Keratinocyte (primary cell): Measurements from ENCODE around the gene GJE1. TPM values are rescaled to one million over a fixed set of nuclear protein-coding genes. Genes with fewer than 3 reads are reported as not detected.

Experiments used
- DNase-seq: peaks from one replicate; pipeline ENCODE4 v3.0.0-alpha.2; 2011; ENCODE audit warnings: low read depth, missing footprints, low spot score
- FAIRE-seq: peaks from 2 replicates; lab custom pipeline; 2011; peaks lifted over from hg19 to GRCh38; lab: Jason Lieb, UNC
- H2AFZ ChIP-seq: 2 replicates; pipeline ENCODE4 v1.6.0; 2012; ENCODE audit warnings: low read length, control low read depth, inconsistent platforms; ENCODE audit not compliant: control insufficient read depth
- H3K27ac ChIP-seq: 2 replicates; pipeline ENCODE4 v1.5.1; 2011; ENCODE audit warnings: low read length; ENCODE audit not compliant: control insufficient read depth, insufficient read depth
- H3K27me3 ChIP-seq: 3 replicates; pipeline ENCODE4 v1.6.0; 2011; ENCODE audit warnings: low read length; ENCODE audit not compliant: control insufficient read depth, insufficient read depth; ENCODE audit errors: extremely low read depth
- H3K36me3 ChIP-seq, 2 experiments: 2 replicates in 1 of 2; 3 replicates in 1 of 2; pipeline ENCODE4 v1.5.1; 2011; ENCODE audit warnings: low read length in 2 of 2, mild to moderate bottlenecking in 1 of 2; ENCODE audit not compliant: control insufficient read depth in 2 of 2, insufficient read depth in 2 of 2; ENCODE audit errors: extremely low read depth in 1 of 2
- H3K4me1 ChIP-seq: 3 replicates; pipeline ENCODE4 v1.5.1; 2011; ENCODE audit warnings: low read length; ENCODE audit not compliant: control insufficient read depth, insufficient read depth; ENCODE audit errors: extremely low read depth
- H3K4me2 ChIP-seq: 3 replicates; pipeline ENCODE4 v1.6.0; 2011; ENCODE audit warnings: low read depth, low read length; ENCODE audit not compliant: control insufficient read depth, insufficient read depth; ENCODE audit errors: extremely low read depth
- H3K4me3 ChIP-seq, 3 experiments: fragments of 200-600 bp in 1 of 3; sonication (generic) in 1 of 3; 2 replicates in 2 of 3; 3 replicates in 1 of 3; pipeline ENCODE4 v1.5.1; 2011 to 2016; ENCODE audit warnings: low read length in 3 of 3, mild to moderate bottlenecking in 3 of 3, control low read depth in 2 of 3, inconsistent platforms in 1 of 3, low read depth in 1 of 3, mixed read lengths in 1 of 3, mixed run types in 1 of 3, moderate library complexity in 1 of 3; ENCODE audit not compliant: control insufficient read depth in 2 of 3, insufficient read depth in 2 of 3; ENCODE audit errors: extremely low read depth in 1 of 3
- H3K79me2 ChIP-seq: 2 replicates; pipeline ENCODE4 v1.6.0; 2012; ENCODE audit warnings: low read length; ENCODE audit not compliant: control insufficient read depth, insufficient read depth
- H3K9ac ChIP-seq: 3 replicates; pipeline ENCODE4 v1.6.0; 2011; ENCODE audit warnings: low read length; ENCODE audit not compliant: control insufficient read depth, insufficient read depth; ENCODE audit errors: extremely low read depth
- H3K9me1 ChIP-seq: 3 replicates; pipeline ENCODE4 v1.6.0; 2011; ENCODE audit warnings: low read length; ENCODE audit not compliant: control insufficient read depth, insufficient read depth; ENCODE audit errors: extremely low read depth
- H3K9me3 ChIP-seq: 2 replicates; pipeline ENCODE4 v1.5.1; 2012; ENCODE audit warnings: low read depth, low read length; ENCODE audit not compliant: control insufficient read depth
- H4K20me1 ChIP-seq: 3 replicates; pipeline ENCODE4 v1.6.0; 2011; ENCODE audit warnings: low read length; ENCODE audit not compliant: control insufficient read depth, insufficient read depth; ENCODE audit errors: extremely low read depth
- EZH2 ChIP-seq: IDR thresholded peaks from one replicate; pipeline ENCODE4 v1.6.1; 2012; ENCODE audit warnings: inconsistent platforms, mild to moderate bottlenecking, low read length, moderate library complexity
- dilution Hi-C: fragments of 300-500 bp; cut with MboI; formaldehyde crosslinking; loops from one replicate; pipeline ENCODE4 v1.7.0; 2020; ENCODE audit warnings: low sequenced_read_pairs; ENCODE audit not compliant: extremely low pct_ligation_motif_present
- polyA plus RNA-seq, 5 experiments: library from polyadenylated mRNA; depleted of rRNA in 3 of 5; stranded (reverse) in 3 of 5; stranded (forward) in 1 of 5; unstranded in 1 of 5; fragments of >200 nt; gene quantifications; 1 replicate in 1 of 5; 2 replicates in 3 of 5; 3 replicates in 1 of 5; pipeline versions ENCODE4 v1.2.1 to v1.2.3, GENCODE V29; 2011 to 2012; ENCODE audit warnings: missing spikeins in 2 of 5, low read depth in 1 of 5, low replicate concordance in 1 of 5
- TF ChIP-seq, protein P1 (sequence below), 3 experiments: IDR thresholded peaks in 1 of 3; conservative IDR thresholded peaks in 1 of 3; optimal IDR thresholded peaks in 1 of 3; 2 replicates in 2 of 3; 3 replicates in 1 of 3; pipeline versions ENCODE3 to v1.5.1; 2011; ENCODE audit warnings: low read length in 3 of 3, mild to moderate bottlenecking in 3 of 3, moderate library complexity in 2 of 3, control low read depth in 1 of 3, inconsistent platforms in 1 of 3; ENCODE audit not compliant: insufficient read depth in 2 of 3; ENCODE audit errors: extremely low read depth in 1 of 3

The GJE1 gene
- polyA plus RNA-seq, 1 donor (not counting 4 experiments of a cell fraction or from before 2014, with no cell fraction given): not detected

DNA sequence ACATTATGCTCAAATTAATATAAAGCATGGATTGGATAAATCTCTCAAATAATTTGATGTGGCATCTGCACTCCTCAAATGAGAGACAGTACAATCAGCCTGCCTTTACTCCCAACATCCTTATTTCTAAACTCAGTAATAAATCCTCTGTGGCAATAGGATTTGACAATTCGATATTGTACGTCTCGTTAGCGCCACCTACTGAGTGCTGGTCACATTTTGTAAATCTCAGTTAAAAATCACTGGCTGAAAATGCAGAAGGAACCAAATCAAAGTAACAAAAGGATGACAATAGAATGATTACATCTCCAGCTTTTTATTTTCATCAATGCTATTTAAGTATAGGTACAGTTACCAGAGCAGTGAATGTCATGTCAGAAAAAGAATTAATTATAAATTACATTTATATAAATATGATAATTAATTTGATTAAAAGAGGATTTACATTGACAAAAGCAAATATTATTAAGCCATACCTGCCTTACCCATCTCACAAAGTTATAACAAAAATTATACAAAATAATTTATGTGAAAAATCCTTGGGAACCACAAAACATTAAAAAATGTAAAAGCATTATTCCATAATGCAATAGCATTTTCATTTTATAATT lies 20.2 kb upstream of the GJE1 start:
- Histone ChIP-seq H3K9me1 (no peaks in the 10 kb centered on the region), H3K36me3 (no peaks in the 10 kb centered on the region), H4K20me1 (no peaks in the 10 kb centered on the region), H3K79me2 (no peaks in the 10 kb centered on the region), H3K27me3 (no peaks in the 10 kb centered on the region), H3K9me3 (no peaks in the 10 kb centered on the region), H3K4me1 (no peaks in the 10 kb centered on the region), H3K9ac (no peak overlapping the region), H3K4me3 (no peak overlapping the region), H3K4me2 (no peak overlapping the region), H3K27ac (no peak overlapping the region), H2AFZ (no peak overlapping the region)
- dilution Hi-C loops: loop anchor here (25.0 kb wide), 1 partner anchor 425 kb away; no protein-coding TSS in a partner anchor
- DNase-seq: no peak
- TF ChIP-seq EZH2: no peak
- TF ChIP-seq, protein P1, sequence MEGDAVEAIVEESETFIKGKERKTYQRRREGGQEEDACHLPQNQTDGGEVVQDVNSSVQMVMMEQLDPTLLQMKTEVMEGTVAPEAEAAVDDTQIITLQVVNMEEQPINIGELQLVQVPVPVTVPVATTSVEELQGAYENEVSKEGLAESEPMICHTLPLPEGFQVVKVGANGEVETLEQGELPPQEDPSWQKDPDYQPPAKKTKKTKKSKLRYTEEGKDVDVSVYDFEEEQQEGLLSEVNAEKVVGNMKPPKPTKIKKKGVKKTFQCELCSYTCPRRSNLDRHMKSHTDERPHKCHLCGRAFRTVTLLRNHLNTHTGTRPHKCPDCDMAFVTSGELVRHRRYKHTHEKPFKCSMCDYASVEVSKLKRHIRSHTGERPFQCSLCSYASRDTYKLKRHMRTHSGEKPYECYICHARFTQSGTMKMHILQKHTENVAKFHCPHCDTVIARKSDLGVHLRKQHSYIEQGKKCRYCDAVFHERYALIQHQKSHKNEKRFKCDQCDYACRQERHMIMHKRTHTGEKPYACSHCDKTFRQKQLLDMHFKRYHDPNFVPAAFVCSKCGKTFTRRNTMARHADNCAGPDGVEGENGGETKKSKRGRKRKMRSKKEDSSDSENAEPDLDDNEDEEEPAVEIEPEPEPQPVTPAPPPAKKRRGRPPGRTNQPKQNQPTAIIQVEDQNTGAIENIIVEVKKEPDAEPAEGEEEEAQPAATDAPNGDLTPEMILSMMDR (optimal IDR thresholded peaks at IDR 0.05 in 1 of 3, IDR thresholded peaks at IDR 0.05 in 1 of 3, conservative IDR thresholded peaks at IDR 0.05 in 1 of 3; ENCODE audit: extremely low read depth in 1 of 3, insufficient read depth in 2 of 3, low read length in 3 of 3): peak; percentile 49 to 72 (median 66)
- FAIRE-seq: peak; percentile 92

DNA sequence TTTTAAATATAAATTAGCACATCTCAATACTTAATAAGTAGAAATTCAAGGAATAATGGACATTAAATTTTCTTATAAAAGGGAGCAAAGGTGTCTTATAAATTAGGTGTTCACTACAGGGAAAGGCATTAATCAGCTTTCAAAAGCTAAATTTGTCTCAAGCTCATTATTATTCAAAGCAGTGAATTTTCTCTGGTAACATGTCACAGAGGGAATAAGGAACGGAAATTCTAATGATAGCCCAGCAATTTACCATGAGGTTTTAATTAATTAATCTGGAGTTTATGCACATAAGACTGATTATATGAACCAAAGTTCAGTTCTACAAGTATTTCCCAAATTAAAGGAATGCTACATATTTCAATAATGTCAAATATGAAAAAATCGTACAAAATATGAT lies 15.4 kb upstream of the GJE1 start:
- Histone ChIP-seq H3K9ac (no peak overlapping the region), H3K9me1 (no peaks in the 10 kb centered on the region), H3K27ac (no peak overlapping the region), H3K4me2 (no peak overlapping the region), H3K9me3 (no peaks in the 10 kb centered on the region), H3K79me2 (no peaks in the 10 kb centered on the region), H3K4me1 (no peaks in the 10 kb centered on the region), H3K27me3 (no peaks in the 10 kb centered on the region), H3K36me3 (no peaks in the 10 kb centered on the region), H2AFZ (no peak overlapping the region), H3K4me3 (no peak overlapping the region), H4K20me1 (no peaks in the 10 kb centered on the region)
- TF ChIP-seq EZH2: no peak
- TF ChIP-seq, protein P1 (optimal IDR thresholded peaks at IDR 0.05 in 1 of 3, IDR thresholded peaks at IDR 0.05 in 1 of 3, conservative IDR thresholded peaks at IDR 0.05 in 1 of 3; ENCODE audit: extremely low read depth in 1 of 3, insufficient read depth in 2 of 3, low read length in 3 of 3): no peak
- no peak for FAIRE-seq
- dilution Hi-C loops: loop anchor here (25.0 kb wide), 1 partner anchor 430 kb away; no protein-coding TSS in a partner anchor
- no peak for DNase-seq
